ENCODE measurements around the gene KCNQ1.

KCNQ1 gene

DNA sequence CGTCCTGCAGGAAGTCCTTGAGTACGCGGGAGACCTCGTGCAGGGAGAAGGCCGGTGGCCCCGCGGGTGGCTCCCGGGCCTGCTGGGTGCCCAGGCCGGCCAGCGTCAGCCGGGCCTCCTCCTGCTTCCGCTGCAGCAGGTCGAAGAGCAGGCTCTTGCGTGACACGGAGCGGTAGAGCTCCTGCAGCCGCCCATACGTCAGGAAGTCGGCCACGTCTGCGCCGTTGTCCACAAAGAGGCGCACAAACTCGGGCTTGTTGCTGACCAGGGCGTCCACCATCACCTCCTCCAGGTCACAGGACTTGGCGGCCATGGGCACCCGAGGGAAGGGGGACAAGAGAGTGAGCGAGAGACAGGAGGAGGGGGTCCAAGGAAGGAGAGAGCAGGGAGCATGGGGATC, 29.6 kb upstream of the KCNQ1 start:
- no peaks in the 10 kb centered on the region for H3K27me3 ChIP-seq (replicated peaks in 2 of 5; ENCODE audit: control insufficient read depth in 4 of 5, insufficient read depth in 5 of 5, low read length in 4 of 5)
- no peak overlapping the region for H3K4me3 ChIP-seq (ENCODE audit: control insufficient read depth in 1 of 7, extremely low read depth in 1 of 7, insufficient read depth in 4 of 7, low read depth in 2 of 7, low read length in 6 of 7)
- no peak overlapping the region for H3K27ac ChIP-seq (ENCODE audit: insufficient read depth in 1 of 2, low read depth in 1 of 2, low read length in 2 of 2, poor library complexity in 1 of 2, severe bottlenecking in 2 of 2)
- H3K9me3 ChIP-seq (ENCODE audit: control extremely low read depth in 1 of 5, control insufficient read depth in 4 of 5, insufficient read depth in 2 of 5, low read depth in 1 of 5, low read length in 4 of 5) = no peaks in the 10 kb centered on the region
- CTCF ChIA-PET = interaction anchor here (1.0 to 2.0 kb wide), 3 partner anchors 15 to 221 kb away, joined by 3 to 7 read pairs (median 4); partner anchors contain the start of gene TSSC4
- no peak for DNase-seq
- WGBS (ENCODE audit: insufficient coverage) = 94% methylated on average over 28 of the region's 28 CpGs
- POLR2A ChIA-PET = no interaction called here
- H3K4me1 ChIP-seq (ENCODE audit: control extremely low read depth in 1 of 4, control insufficient read depth in 4 of 4, insufficient read depth in 4 of 4, low read length in 3 of 4) = peaks cover 0 to 14% (median 5%) of the 10 kb centered on the region in 4 experiments
- H3K36me3 ChIP-seq (ENCODE audit: control insufficient read depth in 4 of 4, insufficient read depth in 4 of 4, low read length in 3 of 4) = no peaks in the 10 kb centered on the region

DNA sequence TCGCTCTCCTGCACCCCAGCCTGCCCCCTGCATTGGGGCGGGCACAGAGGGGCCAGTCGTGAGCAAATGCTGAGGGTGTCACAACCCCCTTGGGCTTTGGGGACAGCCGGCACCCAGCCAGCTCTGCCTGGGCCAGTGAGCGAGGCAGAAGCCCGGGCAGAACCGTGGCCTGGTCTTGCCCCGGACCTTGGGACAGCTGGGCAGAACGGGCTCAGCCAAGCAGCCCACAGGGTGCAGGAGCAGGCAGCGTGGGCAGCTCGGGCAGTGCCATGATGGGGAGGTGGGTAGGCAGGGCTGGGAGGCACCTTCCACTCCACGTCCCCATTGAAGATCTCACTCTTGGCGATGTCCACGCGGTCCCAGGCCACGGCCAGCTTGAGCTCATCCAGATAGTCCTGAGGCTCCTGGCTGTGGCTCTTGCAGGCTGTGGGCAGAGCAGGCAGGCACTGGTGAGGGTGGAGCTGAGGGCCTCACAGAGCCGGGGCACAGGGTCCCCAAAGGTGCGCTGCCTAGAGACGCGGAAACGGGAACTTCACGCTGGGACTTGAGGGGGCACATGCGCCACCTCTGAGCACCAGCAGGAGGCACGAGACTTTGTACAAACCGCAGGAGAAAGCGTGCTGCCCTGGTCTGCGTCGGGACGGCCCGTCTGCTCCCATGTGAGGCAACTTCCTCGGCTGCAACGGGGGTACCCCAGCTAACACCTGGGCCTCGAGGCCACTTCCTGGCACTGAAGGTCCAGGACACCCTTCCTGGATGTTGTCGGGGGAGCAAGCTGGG, 29.0 kb upstream of the KCNQ1 start:
- ChIA-PET POLR2A (no interaction called here), CTCF (interaction anchor here (0.8 to 2.0 kb wide), 5 partner anchors 15 to 221 kb away, joined by 3 to 7 read pairs (median 3); partner anchors contain the start of gene TSSC4)
- no peaks in the 10 kb centered on the region for H3K9me3 ChIP-seq (ENCODE audit: control extremely low read depth in 1 of 5, control insufficient read depth in 4 of 5, insufficient read depth in 2 of 5, low read depth in 1 of 5, low read length in 4 of 5)

DNA sequence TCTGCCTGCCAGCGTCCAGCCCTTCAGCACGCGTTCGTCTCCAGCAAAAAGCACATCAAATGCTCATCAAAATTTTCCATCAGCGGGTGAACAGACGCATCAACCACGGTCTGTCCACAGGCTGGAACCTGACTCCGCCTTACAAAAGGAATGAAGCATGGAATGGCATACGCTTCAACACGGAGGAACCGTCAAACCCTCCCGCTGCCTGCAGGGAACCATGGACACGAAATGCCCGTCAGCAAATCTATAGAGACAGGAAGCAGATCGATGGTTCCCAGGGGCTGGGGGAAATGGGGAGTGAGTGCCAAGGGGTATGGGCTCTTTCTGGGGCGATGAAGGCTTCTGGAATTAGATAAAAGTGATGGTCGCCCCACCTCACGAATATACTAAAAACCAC, 28.0 kb upstream of the KCNQ1 start:
- POLR2A ChIA-PET = no interaction called here
- H3K27me3 ChIP-seq (replicated peaks in 2 of 5; ENCODE audit: control insufficient read depth in 4 of 5, insufficient read depth in 5 of 5, low read length in 4 of 5) = no peaks in the 10 kb centered on the region
- 94% methylated on average over 15 of the region's 18 CpGs for WGBS (ENCODE audit: insufficient coverage)
- no peaks in the 10 kb centered on the region for H3K9me3 ChIP-seq (ENCODE audit: control extremely low read depth in 1 of 5, control insufficient read depth in 4 of 5, insufficient read depth in 2 of 5, low read depth in 1 of 5, low read length in 4 of 5)
- DNase-seq = no peak
- no peak overlapping the region for H3K4me3 ChIP-seq (ENCODE audit: control insufficient read depth in 1 of 7, extremely low read depth in 1 of 7, insufficient read depth in 4 of 7, low read depth in 2 of 7, low read length in 6 of 7)
- H3K36me3 ChIP-seq (ENCODE audit: control insufficient read depth in 4 of 4, insufficient read depth in 4 of 4, low read length in 3 of 4) = no peaks in the 10 kb centered on the region
- H3K4me1 ChIP-seq (ENCODE audit: control extremely low read depth in 1 of 4, control insufficient read depth in 4 of 4, insufficient read depth in 4 of 4, low read length in 3 of 4) = peaks cover 0 to 18% (median 10%) of the 10 kb centered on the region in 4 experiments
- CTCF ChIA-PET = interaction anchor here (1.3 to 11.4 kb wide), 6 partner anchors 14 to 251 kb away, joined by 3 to 220 read pairs (median 26); partner anchors contain the start of genes C11orf21, TSPAN32 and TSSC4
- no peak overlapping the region for H3K27ac ChIP-seq (ENCODE audit: insufficient read depth in 1 of 2, low read depth in 1 of 2, low read length in 2 of 2, poor library complexity in 1 of 2, severe bottlenecking in 2 of 2)

More for the DNA sequence above, 29.0 kb upstream of the KCNQ1 start:
- Histone ChIP-seq H3K27ac (ENCODE audit: insufficient read depth in 1 of 2, low read depth in 1 of 2, low read length in 2 of 2, poor library complexity in 1 of 2, severe bottlenecking in 2 of 2) (no peak overlapping the region), H3K36me3 (ENCODE audit: control insufficient read depth in 4 of 4, insufficient read depth in 4 of 4, low read length in 3 of 4) (no peaks in the 10 kb centered on the region), H3K27me3 (replicated peaks in 2 of 5; ENCODE audit: control insufficient read depth in 4 of 5, insufficient read depth in 5 of 5, low read length in 4 of 5) (no peaks in the 10 kb centered on the region), H3K4me1 (ENCODE audit: control extremely low read depth in 1 of 4, control insufficient read depth in 4 of 4, insufficient read depth in 4 of 4, low read length in 3 of 4) (peaks cover 0 to 18% (median 8%) of the 10 kb centered on the region in 4 experiments), H3K4me3 (ENCODE audit: control insufficient read depth in 1 of 7, extremely low read depth in 1 of 7, insufficient read depth in 4 of 7, low read depth in 2 of 7, low read length in 6 of 7) (no peak overlapping the region)
- 79% methylated on average over 32 of the region's 34 CpGs for WGBS (ENCODE audit: insufficient coverage)
- peak in 1 of 3 donors; percentile 31 for DNase-seq

DNA sequence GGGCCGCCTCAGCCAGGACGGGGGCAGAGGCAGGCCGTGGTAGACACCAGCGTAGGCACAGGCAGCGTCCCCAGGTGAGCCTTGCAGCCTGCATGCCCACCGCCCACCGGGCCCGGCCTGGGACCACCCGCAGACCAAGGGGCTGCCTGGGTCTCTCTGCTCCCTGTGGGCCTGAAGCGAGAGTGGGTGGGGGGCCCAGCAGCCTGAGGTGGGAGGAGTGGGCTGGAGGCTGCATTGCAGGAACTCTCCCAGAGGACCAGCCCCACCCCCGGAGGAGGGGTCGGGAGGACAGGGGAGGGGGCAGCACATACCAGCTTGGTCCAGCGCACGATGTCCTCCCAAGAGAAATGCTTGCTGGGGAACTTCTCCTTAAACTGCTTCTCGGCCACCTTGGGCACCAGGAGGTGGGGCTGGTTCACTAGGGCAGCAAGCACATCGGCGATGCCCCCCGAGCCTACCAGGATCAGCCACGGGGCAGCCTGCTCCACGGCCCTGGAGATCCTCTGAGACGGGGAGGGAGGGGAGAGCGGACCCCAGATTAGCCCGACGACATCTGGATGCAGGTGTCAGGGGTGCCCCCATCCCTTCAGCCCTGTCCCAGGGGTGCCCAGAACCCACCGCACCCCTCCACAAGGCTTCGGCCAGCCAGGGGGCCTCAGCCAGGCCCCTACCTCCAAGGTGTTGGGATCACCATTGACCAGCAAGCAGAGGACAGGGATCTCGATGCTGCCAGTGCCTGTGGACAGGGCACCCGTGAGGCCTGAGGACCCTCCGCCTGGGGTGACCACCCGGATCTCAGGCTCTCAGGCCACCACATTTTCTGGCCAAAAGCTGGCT, 26.7 kb upstream of the KCNQ1 start:
- no peak for DNase-seq
- WGBS (ENCODE audit: insufficient coverage) = 91% methylated on average over 26 of the region's 30 CpGs
- ChIA-PET CTCF (interaction anchor here (1.0 to 11.4 kb wide), 12 partner anchors 9 to 253 kb away, joined by 3 to 284 read pairs (median 20); partner anchors contain the start of genes C11orf21, TSPAN32 and TSSC4), POLR2A (no interaction called here)
- H3K27ac ChIP-seq (ENCODE audit: insufficient read depth in 1 of 2, low read depth in 1 of 2, low read length in 2 of 2, poor library complexity in 1 of 2, severe bottlenecking in 2 of 2) = no peak overlapping the region
- H3K4me3 ChIP-seq (ENCODE audit: control insufficient read depth in 1 of 7, extremely low read depth in 1 of 7, insufficient read depth in 4 of 7, low read depth in 2 of 7, low read length in 6 of 7) = no peak overlapping the region
- H3K27me3 ChIP-seq (replicated peaks in 2 of 5; ENCODE audit: control insufficient read depth in 4 of 5, insufficient read depth in 5 of 5, low read length in 4 of 5) = no peaks in the 10 kb centered on the region
- H3K36me3 ChIP-seq (ENCODE audit: control insufficient read depth in 4 of 4, insufficient read depth in 4 of 4, low read length in 3 of 4) = no peaks in the 10 kb centered on the region
- H3K9me3 ChIP-seq (ENCODE audit: control extremely low read depth in 1 of 5, control insufficient read depth in 4 of 5, insufficient read depth in 2 of 5, low read depth in 1 of 5, low read length in 4 of 5) = no peaks in the 10 kb centered on the region
- H3K4me1 ChIP-seq (ENCODE audit: control extremely low read depth in 1 of 4, control insufficient read depth in 4 of 4, insufficient read depth in 4 of 4, low read length in 3 of 4) = peaks cover 0 to 17% (median 10%) of the 10 kb centered on the region in 4 experiments

DNA sequence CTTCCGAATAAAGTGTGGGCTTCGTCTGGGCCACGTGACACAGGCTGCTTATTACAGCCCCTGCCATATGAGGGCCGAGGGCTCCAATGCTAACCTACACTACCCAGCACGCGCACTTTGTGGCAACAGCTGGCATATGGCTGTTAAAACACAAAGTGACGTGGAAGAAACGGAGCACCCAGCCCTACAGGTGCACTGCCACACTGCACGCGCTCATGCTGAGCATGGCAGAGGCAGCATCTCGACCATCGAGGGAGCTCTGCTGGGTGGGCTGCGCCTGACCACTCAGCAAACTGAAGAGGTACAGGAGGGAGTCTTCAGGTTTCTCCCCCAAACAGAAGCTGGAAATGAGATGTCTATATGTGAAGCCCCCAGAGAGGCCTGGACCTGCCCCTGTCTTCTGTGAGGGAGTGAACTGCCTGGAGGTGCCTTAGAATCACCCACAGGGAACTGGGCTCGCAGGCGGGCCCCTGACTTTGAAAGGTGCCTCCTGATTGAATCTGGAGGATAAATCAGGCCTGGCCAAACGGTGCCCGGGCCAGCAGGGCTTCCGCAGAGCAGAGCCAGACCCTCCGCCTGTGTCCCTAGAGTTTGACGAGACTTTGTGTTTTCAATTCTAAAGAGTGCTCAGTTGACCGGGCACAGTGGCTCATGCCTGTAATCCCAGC, 26.0 kb upstream of the KCNQ1 start:
- Histone ChIP-seq H3K27me3 (replicated peaks in 2 of 5; ENCODE audit: control insufficient read depth in 4 of 5, insufficient read depth in 5 of 5, low read length in 4 of 5) (no peaks in the 10 kb centered on the region), H3K4me1 (ENCODE audit: control extremely low read depth in 1 of 4, control insufficient read depth in 4 of 4, insufficient read depth in 4 of 4, low read length in 3 of 4) (peaks cover 0 to 10% (median 9%) of the 10 kb centered on the region in 4 experiments), H3K9me3 (ENCODE audit: control extremely low read depth in 1 of 5, control insufficient read depth in 4 of 5, insufficient read depth in 2 of 5, low read depth in 1 of 5, low read length in 4 of 5) (no peaks in the 10 kb centered on the region), H3K4me3 (ENCODE audit: control insufficient read depth in 1 of 7, extremely low read depth in 1 of 7, insufficient read depth in 4 of 7, low read depth in 2 of 7, low read length in 6 of 7) (no peak overlapping the region), H3K27ac (ENCODE audit: insufficient read depth in 1 of 2, low read depth in 1 of 2, low read length in 2 of 2, poor library complexity in 1 of 2, severe bottlenecking in 2 of 2) (no peak overlapping the region), H3K36me3 (ENCODE audit: control insufficient read depth in 4 of 4, insufficient read depth in 4 of 4, low read length in 3 of 4) (no peaks in the 10 kb centered on the region)
- ChIA-PET CTCF (interaction anchor here (1.0 to 11.4 kb wide), 18 partner anchors 10 to 471 kb away, joined by 3 to 284 read pairs (median 8); partner anchors contain the start of genes C11orf21, TSPAN32 and TSSC4), POLR2A (interaction anchor here (0.9 kb wide), 1 partner anchor 114 kb away, joined by 6 read pairs; no protein-coding TSS in a partner anchor)
- no peak for DNase-seq
- WGBS (ENCODE audit: insufficient coverage) = 83% methylated on average over 21 of the region's 21 CpGs

DNA sequence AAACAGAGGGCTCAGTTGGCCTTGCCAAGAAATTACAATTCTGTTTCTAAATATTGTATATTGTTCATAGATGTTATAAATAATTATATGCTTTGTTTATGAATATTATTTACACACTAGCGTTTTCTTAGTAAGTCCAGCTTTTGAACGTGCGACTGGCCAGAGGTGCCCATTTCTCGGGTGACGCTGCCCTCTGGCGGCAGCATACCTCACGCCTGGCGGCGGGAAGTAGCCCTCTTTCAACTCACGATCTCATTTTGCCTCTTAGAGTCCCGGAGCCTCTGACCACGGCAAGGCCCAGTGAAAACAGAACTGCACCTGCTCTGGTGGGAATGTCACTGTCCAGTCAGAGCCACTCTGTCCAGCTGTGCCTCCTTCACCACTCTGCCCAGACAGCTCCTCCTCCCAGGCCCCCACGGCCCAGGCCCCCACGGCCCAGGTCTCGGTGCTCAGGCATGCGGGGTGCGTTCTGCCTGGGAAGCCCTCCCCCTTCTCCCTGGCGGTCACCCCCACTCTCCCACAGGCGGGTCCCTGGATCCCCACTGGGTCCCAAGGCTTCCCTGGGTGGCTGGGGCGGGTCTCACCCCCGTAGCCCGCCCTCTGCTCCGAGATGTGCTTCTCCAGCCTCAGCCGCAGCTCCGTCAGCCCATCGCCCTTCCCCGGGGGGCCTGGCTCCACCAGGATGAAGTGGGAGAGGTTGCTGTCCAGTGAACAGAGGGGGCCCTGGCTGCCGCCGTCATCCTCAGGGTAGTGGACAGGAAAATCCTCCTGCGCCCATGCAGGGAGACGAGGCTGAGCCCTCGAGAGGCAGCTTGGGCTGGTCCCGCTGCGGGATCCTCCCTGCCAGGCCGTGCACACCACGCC, 24.9 kb upstream of the KCNQ1 start:
- Histone ChIP-seq H3K27ac (ENCODE audit: insufficient read depth in 1 of 2, low read depth in 1 of 2, low read length in 2 of 2, poor library complexity in 1 of 2, severe bottlenecking in 2 of 2) (no peak overlapping the region), H3K4me3 (ENCODE audit: control insufficient read depth in 1 of 7, extremely low read depth in 1 of 7, insufficient read depth in 4 of 7, low read depth in 2 of 7, low read length in 6 of 7) (no peak overlapping the region), H3K4me1 (ENCODE audit: control extremely low read depth in 1 of 4, control insufficient read depth in 4 of 4, insufficient read depth in 4 of 4, low read length in 3 of 4) (peaks cover 0 to 10% (median 9%) of the 10 kb centered on the region in 4 experiments), H3K27me3 (replicated peaks in 2 of 5; ENCODE audit: control insufficient read depth in 4 of 5, insufficient read depth in 5 of 5, low read length in 4 of 5) (no peaks in the 10 kb centered on the region), H3K9me3 (ENCODE audit: control extremely low read depth in 1 of 5, control insufficient read depth in 4 of 5, insufficient read depth in 2 of 5, low read depth in 1 of 5, low read length in 4 of 5) (no peaks in the 10 kb centered on the region), H3K36me3 (ENCODE audit: control insufficient read depth in 4 of 4, insufficient read depth in 4 of 4, low read length in 3 of 4) (no peaks in the 10 kb centered on the region)
- peak; percentile 76 to 84 (median 77) for DNase-seq
- POLR2A ChIA-PET = interaction anchor here (0.5 to 1.0 kb wide), 4 partner anchors 24 to 253 kb away, joined by 3 to 6 read pairs (median 3); no protein-coding TSS in a partner anchor
- CTCF ChIA-PET = interaction anchor here (0.6 to 11.4 kb wide), 27 partner anchors 11 to 607 kb away, joined by 3 to 284 read pairs (median 4); partner anchors contain the start of genes C11orf21, TSPAN32 and TSSC4
- 64% methylated on average over 30 of the region's 36 CpGs for WGBS (ENCODE audit: insufficient coverage)

Measured in common myeloid progenitor, CD34-positive (primary cell).